HepG2 (cell line): ENCODE results near the gene PARP3. TPM values are rescaled to one million over a fixed set of nuclear protein-coding genes. Genes with fewer than 3 reads are reported as not detected.

Experiments used
- FIP1L1 ChIP-seq: fragments of 200-400 bp; formaldehyde crosslinking; IDR thresholded peaks from 2 replicates; pipeline ENCODE4 v1.6.1; 2018; ENCODE audit warnings: low read depth, mild to moderate bottlenecking, low read length, moderate library complexity, borderline replicate concordance; ENCODE audit not compliant: insufficient read depth
- GMEB2 ChIP-seq: IDR thresholded peaks from 2 replicates; pipeline ENCODE4 v1.6.1; 2016; ENCODE audit warnings: missing biosample characterization, missing genetic modification reagents, low read depth
- MED8 ChIP-seq: sonication (generic); formaldehyde crosslinking; IDR thresholded peaks from 2 replicates; pipeline ENCODE4 v1.8.1; 2023; ENCODE audit warnings: mild to moderate bottlenecking, missing genetic modification reagents; ENCODE audit not compliant: insufficient replicate concordance
- NBN ChIP-seq: fragments of 450-650 bp; conservative IDR thresholded peaks from 2 replicates; pipeline ENCODE4 v1.6.1; 2017
- PRDM15 ChIP-seq: sonication (generic); formaldehyde crosslinking; IDR thresholded peaks from 2 replicates; pipeline ENCODE4 v1.4.0; 2020; ENCODE audit warnings: missing genetic modification reagents
- SKIL ChIP-seq: sonication (generic); formaldehyde crosslinking; IDR thresholded peaks from 2 replicates; pipeline ENCODE4 v1.8.0; 2022; ENCODE audit warnings: missing genetic modification reagents, mild to moderate bottlenecking, moderate library complexity, borderline replicate concordance
- STAG1 ChIP-seq: sonication (generic); formaldehyde crosslinking; IDR thresholded peaks from 2 replicates; pipeline ENCODE4 v1.4.0; 2020; ENCODE audit warnings: missing genetic modification reagents
- ZNF407 ChIP-seq: sonication (generic); formaldehyde crosslinking; IDR thresholded peaks from one replicate; pipeline ENCODE4 v1.5.1; 2020; ENCODE audit warnings: mild to moderate bottlenecking, missing genetic modification reagents; ENCODE audit errors: not compliant biosample characterization
- ZNF441 ChIP-seq: sonication (generic); formaldehyde crosslinking; IDR thresholded peaks from 2 replicates; pipeline ENCODE4 v1.7.0; 2021; ENCODE audit warnings: missing genetic modification reagents, borderline replicate concordance
- ZNF510 ChIP-seq: sonication (generic); formaldehyde crosslinking; IDR thresholded peaks from 2 replicates; pipeline ENCODE4 v1.4.0; 2020; ENCODE audit warnings: low read depth, mild to moderate bottlenecking, missing genetic modification reagents
- ZNF580 ChIP-seq: IDR thresholded peaks from 2 replicates; pipeline ENCODE4 v1.6.1; 2016; ENCODE audit warnings: low read depth, borderline replicate concordance
- polyA plus RNA-seq, 8 experiments: library from polyadenylated mRNA; depleted of rRNA in 3 of 8; stranded (reverse) in 7 of 8; unstranded in 1 of 8; fragments of >200 nt; fragmentation: Illumina TruSeq in 4 of 8; extraction: Trizol in 4 of 8; gene quantifications; 2 replicates each; pipeline versions ENCODE4 v1.2.1 to v1.2.3, GENCODE V29; 2011 to 2016; ENCODE audit warnings: low read depth in 4 of 8, missing spikeins in 1 of 8, mixed read lengths in 1 of 8; ENCODE audit not compliant: insufficient read depth in 1 of 8
- total RNA-seq, 5 experiments: library from RNA; depleted of rRNA; stranded (reverse); fragments of >200 nt; fragmentation: Illumina TruSeq; extraction: Trizol; gene quantifications; 2 replicates each; pipeline ENCODE4 v1.2.3, GENCODE V29; 2016; ENCODE audit warnings: low read depth in 1 of 5

PARP3 gene
- total and polyA plus RNA-seq, 2 of the 13 experiments (the other 11 are each of a cell fraction or from before 2014, with no cell fraction given): 11.2 to 21.5 TPM

- TF ChIP-seq ZNF407 (no peak), MED8 (peak; percentile 36), GMEB2 (CRISPR knock-in tag) (no peak), NBN (no peak), STAG1 (no peak), ZNF510 (CRISPR knock-in tag) (no peak), SKIL (CRISPR knock-in tag) (no peak), PRDM15 (no peak), FIP1L1 (no peak), ZNF580 (CRISPR knock-in tag) (no peak), ZNF441 (no peak)
These were observed 33.0 kb downstream of the PARP3 start, which contains the start of gene ABHD14A (continued) for GRCh38 chr3:51974963-51975851.
